Activated CD4-positive, alpha-beta T cell treated with anti-CD3 and anti-CD28 coated beads, Interleukin-2, amount 50 U/mL, for 24 hours (primary cell): ENCODE measurements around the gene VPS4A.

Experiments used
- DNase-seq, 2 donors: peaks; one replicate each; pipeline ENCODE4 v3.0.0-alpha.2; 2020; ENCODE audit warnings: low read depth in 1 of 2, low spot score in 1 of 2

The VPS4A gene

DNA sequence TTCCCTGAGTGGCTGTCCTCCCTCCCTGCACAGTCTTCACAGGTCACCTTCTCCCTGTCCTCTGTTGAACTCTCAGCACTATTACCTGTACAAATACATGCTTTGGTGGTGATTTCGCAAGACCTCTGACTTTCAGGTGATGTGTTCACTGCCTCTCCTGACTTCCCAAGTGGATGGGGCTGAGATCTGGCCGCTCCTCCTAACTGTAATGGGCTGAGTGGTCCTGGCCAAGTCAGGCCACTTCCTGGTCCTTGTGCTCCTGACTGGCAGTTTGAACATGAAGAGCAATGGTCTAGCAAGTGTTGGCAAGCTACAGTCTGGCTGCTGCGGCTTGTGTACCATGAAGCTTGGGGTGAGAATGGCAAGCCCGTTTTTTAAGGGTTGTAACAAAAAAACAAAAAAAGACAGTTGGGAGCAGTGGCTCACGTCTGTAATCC lies 52.1 kb downstream of the VPS4A start:
- no peak for DNase-seq

DNA sequence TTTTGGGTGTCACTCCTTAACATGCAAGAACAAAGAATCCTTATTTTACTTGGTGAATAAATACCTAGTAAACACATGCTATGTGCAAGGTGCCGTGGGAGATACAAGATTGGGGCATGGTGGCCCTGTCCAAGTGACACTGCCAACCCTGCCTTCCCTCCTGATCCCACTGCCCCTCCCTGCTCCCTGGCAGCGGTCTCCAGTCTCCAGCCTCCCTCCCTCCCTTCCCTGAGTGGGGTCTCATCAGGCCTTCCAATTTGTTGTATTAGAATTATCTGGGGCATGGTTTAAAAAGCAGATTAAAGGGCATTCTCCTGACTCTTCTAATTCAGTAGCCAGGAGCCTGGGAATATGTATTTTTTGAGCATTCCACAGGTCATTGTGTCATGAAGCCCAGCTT lies 52.9 kb downstream of the VPS4A start:
- no peak for DNase-seq

DNA sequence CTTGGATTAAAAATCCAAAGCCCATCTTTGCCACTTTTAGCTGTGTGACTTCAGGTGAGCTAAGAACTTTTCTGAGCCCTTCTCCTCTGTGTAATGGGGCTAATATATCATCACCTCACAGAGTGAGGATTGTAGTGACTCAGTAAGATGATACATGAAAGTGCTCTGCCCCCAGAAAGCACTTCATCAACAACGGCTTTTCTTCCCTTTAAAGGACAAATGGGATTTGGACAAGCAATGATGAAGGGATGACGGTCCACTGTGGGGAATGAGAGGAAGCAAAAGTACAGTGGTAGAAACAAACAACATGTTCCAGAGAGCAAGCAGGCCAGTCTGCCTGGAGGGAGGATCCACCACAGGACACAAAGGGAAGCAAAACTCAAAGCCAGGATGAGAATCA lies 54.8 kb downstream of the VPS4A start:
- no peak for DNase-seq

DNA sequence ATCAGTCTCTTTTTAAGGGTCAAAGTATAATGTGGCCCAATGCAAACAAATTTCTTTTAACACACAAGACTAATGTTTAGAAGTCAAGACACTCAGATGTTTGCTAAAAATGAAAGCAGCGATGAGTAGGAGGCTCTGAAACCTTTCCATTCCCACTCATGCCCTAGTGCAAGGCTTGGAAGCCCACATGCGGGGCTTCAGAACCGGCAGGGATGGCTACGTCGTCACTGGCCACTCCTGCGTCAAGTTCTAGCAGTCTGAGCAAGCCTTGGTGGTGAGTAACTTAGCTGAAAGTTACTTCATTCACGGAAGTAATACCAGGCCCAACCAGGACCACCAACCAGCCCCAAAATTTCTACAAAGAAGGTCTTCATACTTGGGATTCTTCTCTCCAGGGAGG lies 55.3 kb downstream of the VPS4A start:
- DNase-seq, result no peak

DNA sequence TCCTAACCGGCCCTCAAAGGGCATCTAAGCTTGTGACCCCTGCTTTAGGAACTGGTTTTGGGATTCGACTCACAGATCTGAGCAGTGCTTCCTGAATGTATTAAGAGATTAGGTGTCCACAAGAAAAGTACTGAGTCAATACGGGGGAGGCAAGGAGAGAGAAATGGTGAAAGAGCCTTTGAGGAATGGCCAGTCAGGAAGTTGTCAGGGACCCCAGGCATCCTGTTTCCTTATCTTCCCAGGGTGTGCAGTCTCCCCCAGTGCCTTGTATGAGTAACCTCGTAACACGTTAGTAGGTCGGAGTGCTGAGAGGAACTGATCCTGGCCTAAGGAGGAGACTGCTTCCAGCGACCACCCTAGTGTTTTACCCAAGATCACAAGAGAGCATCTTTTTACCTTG lies 56.8 kb downstream of the VPS4A start:
- DNase-seq, result no peak

DNA sequence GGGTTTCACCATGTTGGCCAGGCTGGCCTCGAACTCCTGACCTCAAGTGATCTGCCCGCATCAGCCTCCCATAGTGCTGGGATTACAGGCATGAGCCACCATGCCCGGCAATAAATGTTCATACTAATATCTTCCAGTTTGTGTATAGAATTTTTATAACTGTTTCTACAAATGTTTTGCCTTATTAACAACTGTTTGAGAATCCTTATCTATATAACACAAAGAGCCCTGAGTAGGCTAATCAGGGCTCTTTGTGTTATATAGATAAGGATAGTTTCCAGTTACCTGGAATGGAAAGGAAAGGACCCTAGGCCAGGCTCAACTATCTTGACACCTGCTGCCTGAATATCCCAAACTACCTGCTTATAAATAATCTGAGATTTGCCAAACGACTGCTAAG lies 57.7 kb downstream of the VPS4A start:
- no peak for DNase-seq

DNA sequence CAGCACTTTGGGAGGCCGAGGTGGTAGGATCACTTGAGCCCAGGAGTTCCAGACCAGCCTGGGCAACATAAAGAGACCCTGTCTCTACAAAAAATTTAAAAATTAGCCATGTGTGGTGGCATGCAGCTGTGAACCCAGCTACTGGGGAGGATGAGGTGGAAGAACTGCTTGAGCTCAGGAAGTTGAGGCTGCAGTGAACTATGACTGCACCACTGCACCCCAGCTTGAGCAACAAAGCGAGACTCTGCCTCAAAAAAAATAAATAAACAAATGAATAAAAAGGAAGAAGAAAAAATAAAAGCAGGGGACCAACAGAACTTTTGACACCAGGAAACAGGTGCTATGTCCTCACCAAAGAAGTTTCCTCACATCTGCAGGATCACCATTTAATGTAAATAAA lies 60.4 kb downstream of the VPS4A start:
- DNase-seq, result no peak

DNA sequence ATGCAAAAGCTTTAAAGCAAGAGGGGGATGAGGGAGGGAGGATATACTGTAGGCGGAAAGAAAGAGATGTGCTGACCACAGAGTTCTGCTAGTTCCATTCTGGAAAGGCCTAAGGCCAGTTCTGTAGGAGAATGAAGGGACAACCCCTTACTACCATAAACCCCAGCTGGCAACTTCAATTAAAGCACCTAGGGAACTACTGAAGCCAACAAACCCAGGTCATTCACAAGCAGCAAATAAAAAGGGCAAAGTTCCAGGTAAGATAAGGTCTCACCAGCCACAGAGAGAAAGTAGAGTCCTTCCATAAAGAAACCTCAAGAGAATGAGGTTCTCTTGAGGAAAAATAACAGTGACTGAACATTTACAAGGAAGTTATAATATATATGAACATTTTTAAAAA lies 61.9 kb downstream of the VPS4A start:
- DNase-seq, result no peak
